ENCODE results near the gene GFRA3.
"Not testable (repeated sequence)": the region's sequence is repeated elsewhere in the genome, so short reads cannot be mapped to it uniquely, and the experiment has no call there.

The GFRA3 gene, protein sequence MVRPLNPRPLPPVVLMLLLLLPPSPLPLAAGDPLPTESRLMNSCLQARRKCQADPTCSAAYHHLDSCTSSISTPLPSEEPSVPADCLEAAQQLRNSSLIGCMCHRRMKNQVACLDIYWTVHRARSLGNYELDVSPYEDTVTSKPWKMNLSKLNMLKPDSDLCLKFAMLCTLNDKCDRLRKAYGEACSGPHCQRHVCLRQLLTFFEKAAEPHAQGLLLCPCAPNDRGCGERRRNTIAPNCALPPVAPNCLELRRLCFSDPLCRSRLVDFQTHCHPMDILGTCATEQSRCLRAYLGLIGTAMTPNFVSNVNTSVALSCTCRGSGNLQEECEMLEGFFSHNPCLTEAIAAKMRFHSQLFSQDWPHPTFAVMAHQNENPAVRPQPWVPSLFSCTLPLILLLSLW

DNA sequence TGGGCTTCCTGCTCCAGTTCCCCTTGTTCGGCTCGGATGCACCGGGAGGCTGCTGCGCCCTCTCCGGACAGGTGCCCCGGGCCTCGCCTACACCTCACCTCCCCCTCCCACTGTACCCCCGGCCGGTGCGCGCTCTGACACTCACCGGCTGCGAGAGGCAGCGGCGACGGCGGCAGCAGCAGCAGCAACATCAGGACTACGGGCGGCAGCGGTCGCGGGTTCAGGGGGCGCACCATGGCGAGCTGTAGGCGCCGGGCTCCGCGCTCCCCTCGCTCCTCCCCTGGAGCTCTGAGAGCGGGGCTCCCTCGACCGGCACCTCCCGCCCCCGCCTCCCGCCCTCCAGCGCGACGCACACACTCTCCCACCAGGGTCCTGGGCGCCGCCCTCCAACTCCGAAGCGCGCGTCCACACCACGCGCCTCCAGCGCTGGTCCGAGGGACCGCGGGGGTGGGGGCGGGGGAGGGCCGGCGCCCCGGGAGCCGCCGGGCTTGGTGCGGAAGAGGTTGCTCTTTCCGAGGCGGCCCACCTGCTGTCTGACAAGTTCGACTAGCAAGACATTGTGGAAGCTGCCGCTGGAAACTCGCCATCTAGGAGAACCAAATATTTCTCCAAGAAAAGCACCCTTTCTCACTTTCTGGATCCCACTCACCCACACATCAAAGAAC, at the start of gene GFRA3:
Gene GFRA3 (minus strand): TSS at position 433 of the 665 bp plus-strand sequence. CDS start 197 bp downstream, at position 236.
- DNase-seq: no peak

DNA sequence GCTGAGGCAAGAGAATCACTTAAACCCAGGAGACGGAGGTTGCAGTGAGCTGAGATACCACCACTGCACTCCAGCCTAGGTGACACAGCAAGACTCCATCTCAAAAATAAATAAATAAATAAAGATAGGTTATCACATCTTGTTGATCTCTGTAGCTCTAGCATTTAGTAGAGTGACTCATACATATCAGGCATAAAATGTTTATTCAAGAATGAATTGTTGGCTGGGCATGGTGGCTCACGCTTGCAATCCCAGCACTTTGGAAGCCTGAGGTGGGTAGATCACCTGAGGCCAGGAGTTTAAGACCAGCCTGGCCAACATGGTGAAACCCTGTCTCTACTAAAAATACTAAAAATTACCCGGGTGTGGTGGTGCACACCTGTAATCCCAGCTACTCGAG, 43.8 kb upstream of the GFRA3 start:
- not testable (repeated sequence) for DNase-seq

DNA sequence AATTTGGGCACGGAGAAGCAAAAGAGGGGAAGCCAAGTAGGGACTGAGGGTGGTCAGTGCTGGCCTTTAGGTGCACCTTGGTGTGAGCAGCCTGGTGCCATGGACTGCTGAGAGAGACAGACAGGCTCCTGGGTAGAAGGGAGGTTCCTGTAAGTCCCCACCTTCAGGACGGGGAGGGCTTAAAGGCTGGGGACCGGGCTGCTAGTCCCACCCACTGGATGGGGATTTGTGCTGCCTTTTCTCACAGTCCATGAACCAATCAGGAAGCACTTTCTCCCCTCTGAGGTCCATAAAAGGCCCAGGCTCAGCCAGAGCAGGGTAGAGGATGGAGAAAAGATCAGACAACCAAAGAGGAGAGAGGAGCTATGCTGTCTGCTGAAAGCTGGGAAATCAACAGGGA, 41.9 kb upstream of the GFRA3 start:
- no peak for DNase-seq

DNA sequence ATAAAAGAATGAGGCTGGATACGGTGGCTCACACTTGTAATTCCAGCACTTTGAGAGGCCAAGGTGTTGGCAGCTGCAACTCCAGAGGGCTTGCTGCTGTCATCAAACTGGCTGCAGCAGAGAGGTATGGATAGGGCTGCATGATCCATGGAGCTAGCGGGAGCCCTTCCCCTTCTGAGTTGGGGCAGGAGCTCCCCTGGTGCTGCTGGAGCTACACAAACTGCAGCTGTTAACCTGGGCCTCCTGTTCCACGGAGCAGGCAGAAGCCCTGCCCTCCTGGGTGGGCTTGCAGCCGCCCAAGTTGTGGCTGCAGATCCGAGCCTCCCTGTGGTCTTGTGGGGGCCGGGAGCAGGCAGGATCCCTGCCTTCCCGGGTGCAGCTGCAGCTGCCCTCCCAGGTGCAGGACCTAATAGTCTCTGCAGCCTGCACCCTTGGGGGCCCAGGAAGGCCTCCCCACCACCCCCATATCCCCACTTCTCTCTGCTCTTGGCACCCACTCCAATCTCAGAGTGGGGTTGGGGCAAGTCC, 41.4 kb upstream of the GFRA3 start:
- no peak for DNase-seq

DNA sequence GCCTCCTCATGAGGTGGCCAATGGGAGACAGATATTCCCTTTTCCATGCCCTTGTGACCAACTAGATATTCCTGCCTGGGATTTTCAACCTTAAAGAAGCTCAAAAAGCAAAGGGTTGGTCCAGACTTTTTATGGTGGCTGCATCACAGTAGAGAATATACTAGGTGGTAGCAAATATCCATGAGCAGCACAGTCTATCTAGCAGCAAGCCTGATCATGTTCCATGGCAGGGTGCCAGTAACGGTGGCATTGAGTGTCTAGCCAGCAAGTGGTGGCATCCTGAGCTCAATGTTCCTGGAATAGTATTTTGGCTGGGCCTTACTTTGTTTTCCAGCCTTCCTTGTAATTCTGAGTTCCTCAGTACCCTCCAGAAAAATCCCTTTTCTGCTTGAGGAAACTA, 31.4 kb upstream of the GFRA3 start:
- DNase-seq: no peak

DNA sequence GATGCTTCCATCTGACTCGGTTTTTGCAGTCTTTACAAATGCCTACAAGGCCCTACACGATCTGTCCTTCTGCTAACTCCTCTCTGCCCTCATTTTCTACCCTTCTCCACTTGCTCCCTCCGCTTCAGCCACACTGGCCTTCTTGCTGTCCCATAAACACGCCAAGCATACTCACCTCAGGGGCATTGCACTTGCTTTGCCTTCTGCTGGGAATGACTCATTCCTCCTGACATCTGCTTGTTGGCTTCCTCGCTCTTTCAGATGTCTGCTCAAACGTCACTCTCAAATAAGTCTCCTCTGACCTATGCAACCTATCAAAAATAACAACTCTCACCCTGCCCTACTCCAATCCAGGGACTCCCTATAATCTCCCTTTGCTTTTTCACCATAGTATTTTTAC, 29.0 kb upstream of the GFRA3 start:
- DNase-seq: no peak

DNA sequence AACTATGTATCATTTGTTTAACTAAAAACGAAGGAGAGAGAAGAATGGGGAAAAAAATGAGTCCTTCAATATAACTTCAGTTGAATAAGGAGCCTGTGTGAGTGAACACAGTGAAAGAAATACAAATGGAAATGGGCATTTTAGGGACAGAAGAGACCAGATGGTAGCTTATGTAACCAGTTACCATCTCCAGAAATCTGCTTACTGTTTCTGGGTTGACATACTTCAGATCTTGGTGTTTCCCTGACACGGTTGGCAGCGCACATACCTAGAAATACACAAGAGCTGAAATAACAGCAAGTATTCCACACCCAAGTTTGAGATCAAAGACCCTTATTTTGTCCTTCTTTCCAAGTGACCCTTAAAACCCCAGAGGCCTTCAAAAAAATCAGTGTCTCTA, 14.9 kb upstream of the GFRA3 start:
- no peak for DNase-seq

DNA sequence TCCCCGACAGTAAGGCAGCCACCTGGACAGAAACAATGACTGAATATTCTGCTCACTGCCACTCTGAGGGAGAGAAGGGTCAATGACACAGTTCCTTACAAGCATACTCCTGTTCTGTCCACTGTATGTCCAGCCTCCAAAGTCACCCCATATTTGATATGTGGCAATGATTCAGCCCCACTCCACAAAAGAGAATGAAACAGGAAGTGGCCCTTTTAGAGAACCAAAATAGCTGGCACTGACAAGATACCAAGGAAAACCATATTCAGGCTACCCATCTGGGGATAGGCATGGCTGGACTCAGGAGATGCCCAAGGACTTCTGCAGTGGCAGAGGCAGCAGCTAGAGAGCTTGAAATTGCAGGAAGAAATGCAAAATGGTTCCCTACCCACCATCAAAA, 12.8 kb upstream of the GFRA3 start:
- no peak for DNase-seq

DNA sequence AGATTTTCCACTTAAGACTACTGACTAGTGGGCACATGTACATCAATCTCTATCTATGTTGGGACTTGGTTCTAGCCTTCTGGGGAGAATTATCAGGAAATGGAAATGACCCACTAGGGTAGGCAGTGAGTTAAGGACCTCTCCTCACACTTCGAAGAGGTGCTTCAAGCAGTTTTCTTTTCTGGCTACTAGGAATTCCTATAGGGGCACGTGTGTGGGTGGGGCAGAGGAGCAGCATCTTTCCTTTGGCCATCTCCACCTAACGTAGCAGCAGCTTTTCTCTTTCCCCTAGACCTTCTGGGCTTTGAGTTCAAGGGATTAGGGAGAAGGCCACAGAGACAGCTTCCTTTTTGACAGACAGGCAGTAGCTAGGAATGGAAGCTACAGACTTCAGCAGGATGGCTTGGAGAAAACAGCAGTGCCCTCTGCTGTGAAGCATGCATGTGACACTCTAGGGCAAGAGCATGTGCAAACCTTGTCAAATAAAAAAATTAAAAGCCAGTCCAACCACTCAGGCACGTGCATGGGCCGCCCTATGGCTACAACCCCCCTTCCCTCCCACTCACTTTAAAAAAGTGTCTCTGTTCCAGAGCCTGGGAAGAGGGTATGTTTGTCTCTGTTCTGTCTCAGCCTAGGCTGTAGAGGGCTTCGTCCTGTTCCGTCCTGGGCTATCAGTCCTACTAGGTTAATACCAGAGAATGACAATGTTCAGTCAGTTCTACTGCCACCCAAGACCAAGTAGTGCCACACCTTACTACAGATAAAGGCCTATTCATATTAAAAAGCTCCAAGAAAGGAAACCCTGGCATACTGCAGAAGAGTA, 8.7 kb upstream of the GFRA3 start:
- DNase-seq: peak; percentile 17 to 45

DNA sequence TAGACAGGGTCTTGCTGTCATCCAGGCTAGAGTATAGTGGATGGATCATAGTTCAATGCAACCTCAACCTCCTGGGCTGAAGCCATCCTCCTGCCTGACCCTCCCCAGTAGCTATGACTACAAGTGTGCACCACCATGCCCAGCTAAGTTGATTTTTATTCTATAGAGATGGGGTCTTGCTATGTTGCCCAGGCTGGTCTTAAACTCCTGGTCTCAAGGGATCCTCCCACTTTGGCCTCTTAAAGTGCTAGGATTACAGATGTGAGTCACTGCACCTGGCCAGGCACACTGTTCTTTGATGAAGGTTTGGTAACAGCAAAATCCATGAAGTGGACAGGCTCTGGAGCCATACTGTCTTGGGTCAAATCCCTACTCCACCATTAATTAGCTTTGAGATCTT, 6.5 kb upstream of the GFRA3 start:
- no peak for DNase-seq

DNA sequence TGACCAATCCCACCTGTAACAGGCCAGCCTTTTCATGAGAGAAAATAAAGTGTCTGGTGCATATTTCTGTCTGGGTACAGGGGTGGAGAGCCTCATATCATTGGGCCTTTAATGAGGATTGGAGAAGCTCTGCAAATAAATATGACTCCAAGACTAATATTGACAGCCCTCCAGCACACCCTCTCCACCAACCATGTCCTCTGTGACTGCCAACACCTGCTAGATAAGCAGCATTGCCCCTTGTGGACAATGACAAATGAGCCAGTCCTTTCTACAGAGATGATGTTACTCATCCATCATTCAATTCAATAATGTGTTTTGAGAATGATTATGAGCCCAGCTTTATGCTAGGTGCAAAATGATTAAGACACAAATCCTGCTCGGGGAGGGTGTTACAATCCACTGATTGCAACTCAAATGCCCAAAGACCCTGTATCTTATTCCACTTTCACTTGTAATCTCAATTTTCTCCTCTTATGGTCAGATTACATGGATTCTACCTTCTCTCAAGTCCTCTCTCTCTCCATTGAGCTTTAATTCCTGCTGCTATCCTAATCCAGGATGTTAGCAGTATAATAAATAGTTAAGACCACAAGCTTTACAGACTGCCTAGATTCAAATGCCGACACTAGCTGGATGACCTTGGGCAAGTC, 2.1 kb upstream of the GFRA3 start:
- no peak for DNase-seq

DNA sequence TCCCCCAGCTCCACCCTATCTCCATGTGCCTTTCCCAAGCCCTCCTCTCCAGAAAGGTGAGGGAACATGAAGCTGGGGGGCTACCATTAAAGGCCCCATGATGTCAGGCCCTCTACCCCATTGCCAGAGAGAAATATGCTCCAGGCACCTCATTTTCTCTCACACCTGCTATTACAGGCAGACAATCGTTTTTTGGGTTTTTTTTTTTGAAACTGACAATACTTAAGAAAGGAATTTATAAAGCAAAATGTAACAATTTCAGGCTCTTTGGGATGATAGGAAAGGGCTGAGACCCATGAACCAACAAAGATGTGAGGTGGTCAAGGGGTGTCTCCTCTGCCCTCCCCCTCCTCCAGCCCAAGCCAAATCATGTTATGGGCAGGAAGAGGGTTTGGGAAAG, 1.5 kb upstream of the GFRA3 start:
- no peak for DNase-seq

DNA sequence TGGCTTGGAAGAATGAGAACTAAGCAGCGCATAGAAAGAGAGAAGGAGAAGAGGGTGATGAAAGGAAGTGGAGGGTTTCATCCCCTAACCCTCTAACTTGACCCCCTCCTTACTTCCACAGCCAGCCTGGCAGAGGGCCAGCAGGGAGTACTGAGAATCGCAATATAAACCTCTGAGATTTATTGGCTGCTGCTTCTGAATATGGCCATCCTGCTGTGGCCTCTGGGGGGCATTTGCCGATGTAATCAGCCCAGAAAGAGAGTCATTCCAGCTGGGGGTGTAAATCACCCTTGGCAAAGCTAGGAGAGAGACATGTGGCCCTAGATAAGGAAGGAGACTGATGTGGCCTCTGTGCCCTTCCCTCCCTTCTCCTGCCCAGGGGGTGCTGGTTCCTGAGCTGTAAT, 960 bp upstream of the GFRA3 start:
- DNase-seq: no peak

DNA sequence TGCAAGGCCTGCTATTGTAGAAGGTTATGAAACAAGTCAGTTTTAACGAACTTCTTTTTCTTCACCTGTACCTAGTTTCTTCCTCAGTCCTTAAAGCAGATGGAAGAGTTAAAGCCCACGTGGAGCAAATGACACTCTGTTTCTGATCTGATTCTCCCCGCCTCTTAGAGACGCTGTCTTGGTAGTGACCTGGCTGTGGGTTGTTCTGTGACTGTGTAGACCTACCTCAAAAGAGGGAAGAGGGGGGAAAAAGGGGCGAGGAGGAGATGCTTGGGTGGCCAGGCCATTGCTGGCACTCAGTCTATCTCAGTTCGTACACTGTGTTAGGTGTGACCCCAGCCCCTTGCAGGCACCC, 610 bp downstream of the GFRA3 start:
- no peak for DNase-seq

DNA sequence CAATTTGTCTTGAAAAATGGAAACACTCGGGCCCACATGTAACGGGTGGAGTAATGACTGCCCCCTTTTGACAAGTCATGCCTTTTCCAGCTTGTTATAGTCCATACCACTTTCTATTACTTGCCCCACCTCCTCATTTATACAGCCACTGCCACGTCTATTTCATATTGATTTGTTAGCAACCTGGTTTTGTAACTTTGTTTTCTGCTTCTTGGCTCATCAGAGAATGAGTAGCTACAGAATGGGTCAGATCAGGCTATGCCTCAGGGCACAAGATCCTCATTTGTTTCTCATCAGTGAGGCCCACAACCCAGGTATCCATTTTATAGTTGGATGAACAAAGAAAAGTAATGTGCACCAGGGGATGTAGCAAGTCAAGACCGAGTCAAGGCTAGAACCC, 1.7 kb downstream of the GFRA3 start:
- no peak for DNase-seq

DNA sequence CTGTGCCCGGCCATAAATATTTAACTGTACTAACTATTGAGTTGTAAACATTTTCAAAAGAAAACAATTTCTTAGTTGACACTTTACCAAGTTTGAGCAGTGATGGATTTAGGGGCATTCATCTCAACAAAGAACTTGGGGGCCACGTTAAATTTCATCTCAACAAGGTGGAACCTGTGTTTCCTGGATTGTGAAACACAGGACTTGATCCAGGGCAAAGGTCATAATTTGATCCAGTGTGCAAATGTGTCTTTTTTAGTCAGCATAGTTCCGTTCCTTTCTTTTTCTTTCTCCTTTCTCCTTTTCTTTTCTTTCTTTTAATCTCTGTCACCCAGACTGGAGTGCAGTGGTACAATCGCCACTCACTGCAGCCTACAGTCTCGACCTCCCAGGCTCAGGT, 3.1 kb downstream of the GFRA3 start:
- no peak for DNase-seq

DNA sequence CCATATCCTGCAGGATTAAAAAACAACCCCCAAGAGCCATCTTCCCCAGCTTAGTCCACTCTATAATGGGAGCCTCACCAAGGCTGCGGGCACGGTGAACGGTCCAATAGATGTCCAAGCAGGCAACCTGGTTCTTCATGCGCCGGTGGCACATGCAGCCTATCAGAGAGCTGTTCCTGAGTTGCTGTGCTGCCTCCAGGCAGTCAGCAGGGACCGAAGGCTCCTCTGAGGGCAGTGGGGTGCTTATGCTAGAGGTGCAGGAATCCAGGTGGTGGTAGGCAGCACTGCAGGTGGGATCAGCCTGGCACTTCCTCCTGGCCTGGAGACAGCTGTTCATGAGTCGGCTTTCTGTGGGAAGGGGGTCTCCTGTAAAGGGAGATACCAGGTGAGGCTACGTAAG, 10.2 kb downstream of the GFRA3 start:
- no peak for DNase-seq

DNA sequence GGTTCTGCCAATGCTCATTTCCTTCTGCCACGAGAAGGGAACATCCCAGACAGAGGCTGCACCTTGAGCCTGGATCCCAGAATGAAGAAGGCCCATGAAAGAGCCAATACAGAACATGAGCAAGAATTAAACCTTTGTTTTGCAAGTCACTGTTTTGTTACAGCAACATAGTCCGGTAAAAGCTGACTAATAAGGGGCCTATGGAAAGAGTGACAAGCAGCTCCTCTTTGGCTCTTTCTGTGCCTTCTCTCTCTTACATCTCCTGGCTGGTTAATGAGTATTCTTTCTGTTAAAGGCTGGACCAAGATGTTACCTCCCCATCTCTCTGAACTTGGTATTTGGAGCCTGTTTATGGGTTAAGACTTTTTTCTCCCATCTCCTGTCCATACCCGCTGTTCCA, 10.8 kb downstream of the GFRA3 start:
- no peak for DNase-seq

DNA sequence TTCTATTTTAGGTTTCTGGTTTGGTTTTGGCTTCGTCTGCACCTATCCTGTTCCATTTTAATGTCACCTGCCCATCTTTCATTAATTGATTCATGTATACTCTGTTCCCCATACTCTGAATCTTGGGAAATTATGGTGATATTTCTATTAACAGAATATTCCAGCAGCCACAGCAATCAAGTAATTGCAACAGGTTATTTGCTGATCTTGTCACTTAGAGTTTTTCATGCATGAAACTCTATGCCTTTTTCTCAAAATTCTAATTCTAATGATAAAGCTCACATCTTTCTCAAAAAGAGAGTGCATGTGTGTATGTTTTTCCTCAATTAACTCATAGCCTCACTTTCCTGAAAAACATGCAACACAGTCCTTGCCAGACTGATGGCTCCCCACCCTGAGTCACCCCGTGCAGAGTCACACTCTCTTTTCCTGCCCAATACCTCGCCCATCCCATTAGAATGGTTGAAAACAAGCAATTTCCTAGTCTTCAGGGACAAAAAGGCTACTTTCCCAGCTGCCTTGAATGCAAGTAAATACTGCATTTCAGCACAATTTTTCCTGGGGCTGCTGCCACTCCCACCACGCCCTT, 15.6 kb downstream of the GFRA3 start:
- no peak for DNase-seq

DNA sequence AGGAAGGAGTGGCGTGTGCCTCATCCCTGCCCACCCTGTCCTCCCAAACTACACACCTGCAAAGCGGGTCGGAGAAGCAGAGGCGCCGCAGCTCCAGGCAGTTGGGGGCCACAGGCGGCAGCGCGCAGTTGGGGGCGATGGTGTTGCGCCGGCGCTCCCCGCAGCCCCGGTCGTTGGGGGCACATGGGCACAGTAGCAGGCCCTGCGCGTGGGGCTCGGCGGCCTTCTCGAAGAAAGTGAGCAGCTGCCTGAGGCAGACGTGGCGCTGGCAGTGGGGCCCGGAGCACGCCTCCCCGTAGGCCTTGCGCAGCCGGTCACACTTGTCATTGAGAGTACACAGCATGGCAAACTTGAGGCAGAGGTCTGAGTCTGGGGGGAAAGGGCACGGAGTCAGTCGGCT, 16.8 kb downstream of the GFRA3 start:
- no peak for DNase-seq

DNA sequence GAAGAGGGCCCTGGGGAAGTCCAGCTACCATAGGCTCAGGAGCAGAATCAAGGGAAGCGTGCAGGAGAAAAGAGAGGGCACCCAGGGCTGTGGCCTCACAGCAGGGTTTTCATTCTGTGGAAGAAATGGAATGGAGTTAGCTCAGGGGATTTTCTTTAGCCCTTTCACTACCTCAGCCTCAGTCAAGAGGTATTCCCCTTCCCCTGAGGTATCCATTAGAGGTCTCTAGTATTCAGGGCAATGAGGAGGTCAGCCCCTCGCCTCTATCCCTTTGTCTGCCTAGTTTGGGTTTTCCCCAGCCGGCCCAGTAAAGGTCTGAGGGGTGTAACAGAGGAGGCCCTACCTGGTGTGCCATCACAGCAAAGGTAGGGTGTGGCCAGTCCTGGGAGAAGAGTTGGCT, 21.5 kb downstream of the GFRA3 start:
- DNase-seq: no peak

DNA sequence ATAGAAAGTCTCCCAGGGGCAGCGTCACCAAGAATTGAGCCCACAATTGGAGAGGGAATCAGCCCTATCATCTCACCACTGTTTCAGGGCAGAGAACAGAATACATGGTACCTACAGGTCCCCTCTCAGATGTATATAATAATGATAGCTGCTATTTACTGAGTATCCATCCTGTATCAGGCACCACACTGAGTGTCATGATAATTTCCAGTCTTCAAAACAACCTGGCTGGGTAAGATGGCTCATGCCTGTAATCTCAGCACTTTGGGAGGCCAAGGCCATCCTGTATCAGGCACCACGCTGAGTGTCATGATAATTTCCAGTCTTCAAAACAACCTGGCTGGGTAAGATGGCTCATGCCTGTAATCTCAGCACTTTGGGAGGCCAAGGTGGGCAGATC, 26.6 kb downstream of the GFRA3 start:
- DNase-seq: not testable (repeated sequence)

DNA sequence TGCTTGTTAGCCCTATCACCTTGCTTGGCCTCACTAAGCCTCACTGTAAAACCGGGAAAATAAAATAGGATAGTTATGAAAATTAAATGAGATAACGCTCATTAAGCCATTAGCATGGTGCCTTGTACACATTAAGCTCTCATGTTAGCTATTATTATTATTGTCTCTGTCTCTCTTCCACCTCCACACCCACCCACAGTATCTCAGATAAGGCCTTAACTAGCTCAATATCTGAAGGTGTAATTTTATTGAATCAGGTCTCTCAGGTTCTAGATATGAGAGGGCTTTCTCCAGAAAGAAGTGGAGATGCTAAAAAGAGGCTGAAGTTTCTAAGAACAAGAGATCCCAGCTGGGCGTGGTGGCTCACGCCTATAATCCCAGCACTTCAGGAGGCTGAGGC, 27.6 kb downstream of the GFRA3 start:
- DNase-seq: no peak

Measured in SW 1271 (cell line).